Thyroid gland (tissue), 4 donors: ENCODE results near the gene CCIN.

Source experiments
- POLR2A ChIP-seq, 2 donors: fragments of 450-650 bp; IDR thresholded peaks; one replicate each; pipeline ENCODE4 v1.6.1; 2017; ENCODE audit warnings: antibody characterized with exemption in 2 of 2, mild to moderate bottlenecking in 2 of 2, moderate library complexity in 1 of 2
- TF ChIP-seq, protein P1 (sequence below), 6 experiments: fragments of 200-600 bp in 3 of 6; fragments of 450-650 bp in 3 of 6; sonication (generic) in 3 of 6; IDR thresholded peaks; one replicate each; pipeline ENCODE4 v1.5.1; 2016 to 2019; ENCODE audit warnings: antibody characterized with exemption in 6 of 6, mild to moderate bottlenecking in 2 of 6, inconsistent platforms in 1 of 6, moderate library complexity in 1 of 6

DNA sequence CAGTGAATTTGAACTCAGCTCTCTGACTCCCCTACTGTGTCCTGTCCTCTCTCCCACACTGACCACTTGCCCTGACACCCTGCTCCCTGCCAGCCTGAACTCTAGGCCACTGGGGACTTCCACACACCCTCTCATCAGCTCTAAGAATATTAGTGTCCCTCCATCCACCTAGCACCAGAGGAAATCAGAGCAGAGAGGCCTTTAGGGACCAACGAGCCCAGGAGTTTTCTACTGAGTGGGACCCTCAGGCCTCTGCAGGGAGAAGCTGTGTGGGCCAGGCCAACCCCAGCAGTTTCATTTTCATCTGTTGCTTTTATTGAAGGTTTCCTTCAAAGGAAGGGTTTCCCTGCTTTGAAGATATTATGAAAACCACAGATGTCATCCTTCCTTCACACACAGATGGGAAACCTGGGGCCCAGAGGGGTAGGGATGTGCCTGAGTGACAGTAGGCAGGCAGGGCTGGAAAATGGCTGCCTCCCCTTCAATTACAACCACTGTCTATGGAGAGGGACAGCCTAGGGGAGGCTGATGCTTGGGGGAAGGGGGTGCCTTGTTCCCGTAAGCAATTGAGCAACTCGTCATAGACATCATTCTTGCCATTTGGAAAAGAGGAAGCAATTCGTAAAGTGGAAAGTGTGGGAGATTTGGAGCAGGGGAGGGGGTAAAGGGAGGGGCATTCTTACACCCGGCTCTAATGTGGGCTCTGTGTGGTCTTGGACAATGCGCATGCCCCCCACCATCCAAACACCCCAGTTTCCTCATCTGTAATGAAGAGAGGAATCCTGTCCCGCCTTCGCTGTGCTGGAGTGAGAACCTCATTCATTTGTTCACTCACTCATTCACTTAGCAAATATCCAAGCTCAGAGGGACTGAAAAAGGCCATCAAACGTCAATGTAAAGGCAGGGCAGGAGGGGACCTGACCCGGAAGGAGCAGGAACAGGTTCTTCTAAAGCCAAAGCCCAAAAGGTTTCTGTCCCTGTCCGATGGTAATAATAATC lies 28.8 kb upstream of the CCIN start:
- no peak for TF ChIP-seq POLR2A (IDR thresholded peaks at IDR 0.05)
- TF ChIP-seq, protein P1, sequence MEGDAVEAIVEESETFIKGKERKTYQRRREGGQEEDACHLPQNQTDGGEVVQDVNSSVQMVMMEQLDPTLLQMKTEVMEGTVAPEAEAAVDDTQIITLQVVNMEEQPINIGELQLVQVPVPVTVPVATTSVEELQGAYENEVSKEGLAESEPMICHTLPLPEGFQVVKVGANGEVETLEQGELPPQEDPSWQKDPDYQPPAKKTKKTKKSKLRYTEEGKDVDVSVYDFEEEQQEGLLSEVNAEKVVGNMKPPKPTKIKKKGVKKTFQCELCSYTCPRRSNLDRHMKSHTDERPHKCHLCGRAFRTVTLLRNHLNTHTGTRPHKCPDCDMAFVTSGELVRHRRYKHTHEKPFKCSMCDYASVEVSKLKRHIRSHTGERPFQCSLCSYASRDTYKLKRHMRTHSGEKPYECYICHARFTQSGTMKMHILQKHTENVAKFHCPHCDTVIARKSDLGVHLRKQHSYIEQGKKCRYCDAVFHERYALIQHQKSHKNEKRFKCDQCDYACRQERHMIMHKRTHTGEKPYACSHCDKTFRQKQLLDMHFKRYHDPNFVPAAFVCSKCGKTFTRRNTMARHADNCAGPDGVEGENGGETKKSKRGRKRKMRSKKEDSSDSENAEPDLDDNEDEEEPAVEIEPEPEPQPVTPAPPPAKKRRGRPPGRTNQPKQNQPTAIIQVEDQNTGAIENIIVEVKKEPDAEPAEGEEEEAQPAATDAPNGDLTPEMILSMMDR (IDR thresholded peaks at IDR 0.05), result no peak
